ENCODE results near the gene TCEAL2.
"Not testable (repeated sequence)": the region's sequence is repeated elsewhere in the genome, so short reads cannot be mapped to it uniquely, and the experiment has no call there.

TCEAL2 gene

DNA sequence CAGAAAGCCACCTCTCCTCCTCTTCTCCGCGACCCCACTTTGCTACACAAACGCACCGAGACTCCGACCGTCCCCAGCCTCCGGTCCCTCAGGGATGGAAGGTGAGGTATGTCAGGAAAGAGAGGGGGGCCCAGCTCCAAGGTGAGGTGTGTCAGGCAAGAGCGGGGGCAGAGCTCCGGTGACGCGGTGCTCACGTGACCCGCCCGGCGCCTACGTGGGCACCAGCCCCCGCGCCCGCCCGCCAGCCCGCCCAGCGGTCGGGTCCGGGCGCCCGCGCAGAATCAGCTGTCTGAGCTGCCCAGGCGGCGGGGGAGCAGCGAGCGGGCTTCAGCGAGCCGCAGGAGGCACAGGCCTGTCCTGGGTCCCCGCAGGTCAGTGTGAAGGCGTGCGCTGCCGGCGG is at the start of gene TCEAL2:
TCEAL2 (plus strand) TSS at position 244 of the 400 bp plus-strand sequence. CDS start 1,152 bp downstream, outside the sequence.
- not testable (repeated sequence) for DNase-seq

GRCh38 chrX:102077426-102077825 is 48.1 kb upstream of the TCEAL2 start:
- no peak for DNase-seq

DNA sequence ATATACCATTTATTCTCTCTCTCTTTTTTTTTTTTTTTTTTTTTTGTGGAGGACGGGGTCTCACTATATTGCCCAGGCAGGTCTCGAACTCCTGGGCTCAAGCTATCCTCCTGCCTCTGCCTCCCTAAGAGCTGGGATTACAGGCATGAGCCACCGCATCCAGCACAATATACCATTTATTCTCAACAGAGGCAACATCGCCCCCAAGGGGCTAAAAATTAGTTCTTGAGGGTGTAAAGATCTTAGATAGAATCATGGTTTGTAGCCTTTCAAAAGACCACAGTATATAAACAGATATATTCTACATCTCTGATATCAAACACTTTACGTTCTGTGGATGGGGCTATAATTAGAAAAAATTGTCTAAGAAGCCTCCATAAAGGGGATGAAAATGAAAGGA is 39.8 kb upstream of the TCEAL2 start:
- no peak for DNase-seq

DNA sequence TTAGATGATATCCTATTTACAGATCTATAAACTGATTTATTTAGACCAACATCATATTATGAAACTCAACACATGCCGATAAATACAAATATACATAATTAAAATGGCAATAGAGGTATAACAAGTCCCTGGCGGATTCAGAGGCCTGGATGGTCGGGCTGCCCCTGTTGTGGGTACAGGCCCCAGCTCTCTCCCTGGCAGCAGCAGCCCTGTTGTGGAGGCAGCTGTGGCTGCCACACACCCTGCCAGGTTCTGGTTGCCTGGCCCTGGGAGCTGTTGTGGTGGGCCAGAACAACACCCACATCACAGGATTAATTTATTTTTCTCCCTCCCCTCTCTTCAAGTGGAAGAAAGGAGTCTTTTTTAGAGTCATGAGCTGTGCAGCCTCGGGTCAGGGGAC is 12.1 kb upstream of the TCEAL2 start:
- no peak for DNase-seq

GRCh38 chrX:102115748-102116147 is 9.7 kb upstream of the TCEAL2 start:
- DNase-seq: no peak

DNA sequence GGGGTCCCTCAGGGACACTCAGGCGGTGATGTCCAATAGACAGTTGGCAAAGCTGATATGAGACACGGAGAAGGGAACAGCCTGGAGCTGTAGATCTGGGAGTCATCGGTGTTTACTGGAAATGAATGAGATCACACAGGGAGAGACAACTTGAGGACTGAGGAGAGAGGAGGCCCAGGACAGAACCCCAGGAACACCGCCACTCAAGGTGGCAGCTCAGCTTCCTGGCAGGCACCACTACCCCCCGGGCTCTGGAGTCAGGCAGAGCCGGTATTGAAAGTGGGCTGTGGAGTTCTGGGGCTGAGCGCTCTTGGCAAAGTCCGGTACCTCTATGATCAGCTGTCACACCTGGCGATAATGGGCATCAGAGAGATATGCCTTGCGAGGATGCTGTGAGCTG is 465 bp upstream of the TCEAL2 start:
- DNase-seq: not testable (repeated sequence)

GRCh38 chrX:102126080-102126818 is 770 bp downstream of the TCEAL2 start:
- not testable (repeated sequence) for DNase-seq

DNA sequence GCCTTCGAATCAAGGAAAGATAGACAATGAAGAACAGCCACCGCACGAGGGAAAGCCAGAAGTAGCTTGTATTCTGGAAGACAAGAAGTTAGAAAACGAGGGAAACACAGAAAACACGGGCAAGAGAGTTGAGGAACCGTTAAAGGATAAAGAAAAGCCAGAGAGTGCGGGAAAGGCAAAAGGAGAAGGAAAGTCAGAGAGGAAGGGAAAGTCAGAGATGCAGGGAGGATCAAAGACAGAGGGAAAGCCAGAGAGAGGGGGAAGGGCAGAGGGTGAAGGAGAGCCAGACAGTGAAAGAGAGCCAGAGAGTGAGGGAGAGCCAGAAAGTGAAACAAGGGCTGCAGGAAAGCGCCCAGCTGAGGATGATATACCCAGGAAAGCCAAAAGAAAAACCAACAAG is 1.4 kb downstream of the TCEAL2 start:
- no peak for DNase-seq

DNA sequence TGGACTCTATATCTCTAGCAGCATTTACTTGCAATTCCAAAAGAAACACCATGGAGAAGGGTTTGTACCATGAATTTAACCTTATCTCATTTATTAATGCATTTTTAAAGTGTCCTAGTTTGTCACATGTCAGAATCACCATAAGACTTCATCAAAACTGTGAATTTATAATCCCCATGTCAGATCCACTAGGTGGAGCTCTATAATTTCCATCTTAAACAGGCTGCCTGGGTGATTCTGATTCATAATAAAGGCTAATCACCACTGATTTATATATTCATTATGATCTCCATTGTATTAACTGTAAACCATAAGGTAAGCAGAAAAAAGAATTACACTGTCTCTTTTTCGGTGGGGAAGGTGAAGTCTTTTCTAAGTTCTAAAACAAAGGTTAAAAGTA is 4.0 kb downstream of the TCEAL2 start:
- DNase-seq: peak; percentile 8

DNA sequence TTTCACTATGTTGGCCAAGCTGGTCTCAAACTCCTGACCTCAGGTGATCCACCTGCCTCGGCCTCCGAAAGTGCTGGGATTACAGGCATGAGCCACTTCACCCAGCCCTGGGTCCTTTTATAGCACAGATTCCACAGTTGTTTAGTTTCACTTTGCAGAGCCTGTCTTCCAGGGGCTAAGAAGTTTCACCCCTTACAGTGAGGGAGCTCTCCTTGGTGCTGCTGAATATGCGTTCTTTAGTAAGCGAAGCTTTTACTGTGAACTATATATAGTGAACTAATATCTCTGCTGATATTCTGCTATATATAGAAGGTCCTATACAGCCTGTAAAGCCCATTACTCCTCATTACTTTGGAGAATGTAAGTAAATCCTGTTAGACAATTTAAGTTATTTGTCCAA is 12.6 kb downstream of the TCEAL2 start:
- no peak for DNase-seq

DNA sequence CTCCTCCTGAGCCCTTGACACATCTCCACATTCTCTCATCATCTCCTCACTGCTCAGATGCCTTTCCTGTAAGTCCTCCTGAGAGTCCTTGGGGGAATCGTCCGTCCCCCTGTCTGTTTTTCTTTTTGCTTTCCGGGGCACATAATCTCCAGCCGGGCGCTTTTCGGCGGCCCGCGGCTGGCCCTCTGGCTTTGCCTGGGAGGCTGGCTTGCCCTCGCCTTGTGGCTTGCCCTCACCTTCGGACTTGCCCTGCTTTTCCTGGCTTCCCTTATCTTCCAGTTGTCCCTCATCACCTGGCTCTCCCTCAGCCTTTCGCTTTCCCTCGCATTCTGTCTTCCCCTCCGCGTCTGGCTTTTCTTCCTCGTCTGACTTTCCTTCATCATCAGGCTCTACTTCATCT is 15.4 kb downstream of the TCEAL2 start:
- not testable (repeated sequence) for DNase-seq

- DNase-seq: not testable (repeated sequence)
Measured at GRCh38 chrX:102141631-102142030, 16.2 kb downstream of the TCEAL2 start.

- DNase-seq: not testable (repeated sequence)
Measured at GRCh38 chrX:102142274-102142673, 16.8 kb downstream of the TCEAL2 start, which contains the start of gene TCEAL6. TSS of gene TCEAL6 (minus strand) at chrX:102142481.

GRCh38 chrX:102154218-102154860 is 28.9 kb downstream of the TCEAL2 start:
- DNase-seq: peak; percentile 1

DNA sequence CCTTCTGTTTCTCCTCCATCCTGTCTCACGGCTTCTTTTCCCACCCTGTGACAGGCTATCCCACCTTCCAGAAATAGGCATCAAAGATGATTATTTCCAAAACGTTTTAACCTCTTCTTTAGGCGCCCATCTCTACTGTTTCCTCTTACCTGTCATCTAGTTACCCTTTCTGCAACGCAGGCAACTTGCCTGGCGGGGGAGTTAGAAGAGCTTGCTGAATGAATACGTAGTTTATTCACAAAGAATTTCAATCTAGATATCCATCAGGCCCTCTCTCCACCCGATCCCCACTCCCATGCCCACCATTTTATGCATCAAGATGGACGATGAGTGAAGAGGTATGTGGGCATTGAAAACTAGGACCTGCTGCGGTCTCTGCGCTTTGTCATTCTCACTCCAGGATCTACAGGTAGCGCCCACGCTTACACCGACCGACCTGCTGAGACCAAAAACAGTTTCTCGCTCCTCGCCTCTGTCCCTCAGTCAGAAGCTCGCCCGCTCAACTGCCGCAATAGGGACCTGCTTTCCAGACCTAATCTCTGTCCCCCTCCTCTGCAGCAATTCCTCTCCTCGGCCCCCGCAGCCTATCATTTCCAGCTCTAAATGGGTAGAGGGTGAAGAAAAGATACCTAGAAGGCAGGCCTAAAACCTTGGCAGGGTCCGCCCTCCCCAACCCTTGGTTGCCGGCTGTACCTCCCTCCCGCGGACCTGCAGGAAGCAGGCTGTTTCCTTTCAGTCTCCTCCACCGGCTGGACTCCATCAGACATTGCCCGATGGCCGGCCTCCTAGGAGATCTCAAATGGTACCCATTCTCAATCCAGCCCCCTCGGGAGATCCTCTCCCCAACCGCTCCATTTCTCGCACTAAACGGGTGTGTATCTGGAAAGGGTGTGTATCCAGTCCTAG is 29.7 kb downstream of the TCEAL2 start:
- DNase-seq: peak; percentile 11

GRCh38 chrX:102155806-102156179 is 30.3 kb downstream of the TCEAL2 start, which contains the start of gene BEX5:
TSS of gene BEX5 (minus strand) at chrX:102155977. CDS start at chrX:102154265, 1,712 bp downstream.
- peak; percentile 58 for DNase-seq

Measured in activated CD4-positive, alpha-beta T cell treated with anti-CD3 and anti-CD28 coated beads, Interleukin-2, amount 50 U/mL, for 16 hours (primary cell).